HG03196 (cell line): Measurements from ENCODE around the gene WNT9B.
"Not testable (repeated sequence)": the region's sequence is repeated elsewhere in the genome, so short reads cannot be mapped to it uniquely, and the experiment has no call there.

ENCODE experiments used
- ATAC-seq: cut with Tn5 transposase; IDR thresholded peaks from one replicate; pipeline ENCODE4 v1.9.1; 2021; ENCODE audit not compliant: unreplicated experiment

WNT9B gene

DNA sequence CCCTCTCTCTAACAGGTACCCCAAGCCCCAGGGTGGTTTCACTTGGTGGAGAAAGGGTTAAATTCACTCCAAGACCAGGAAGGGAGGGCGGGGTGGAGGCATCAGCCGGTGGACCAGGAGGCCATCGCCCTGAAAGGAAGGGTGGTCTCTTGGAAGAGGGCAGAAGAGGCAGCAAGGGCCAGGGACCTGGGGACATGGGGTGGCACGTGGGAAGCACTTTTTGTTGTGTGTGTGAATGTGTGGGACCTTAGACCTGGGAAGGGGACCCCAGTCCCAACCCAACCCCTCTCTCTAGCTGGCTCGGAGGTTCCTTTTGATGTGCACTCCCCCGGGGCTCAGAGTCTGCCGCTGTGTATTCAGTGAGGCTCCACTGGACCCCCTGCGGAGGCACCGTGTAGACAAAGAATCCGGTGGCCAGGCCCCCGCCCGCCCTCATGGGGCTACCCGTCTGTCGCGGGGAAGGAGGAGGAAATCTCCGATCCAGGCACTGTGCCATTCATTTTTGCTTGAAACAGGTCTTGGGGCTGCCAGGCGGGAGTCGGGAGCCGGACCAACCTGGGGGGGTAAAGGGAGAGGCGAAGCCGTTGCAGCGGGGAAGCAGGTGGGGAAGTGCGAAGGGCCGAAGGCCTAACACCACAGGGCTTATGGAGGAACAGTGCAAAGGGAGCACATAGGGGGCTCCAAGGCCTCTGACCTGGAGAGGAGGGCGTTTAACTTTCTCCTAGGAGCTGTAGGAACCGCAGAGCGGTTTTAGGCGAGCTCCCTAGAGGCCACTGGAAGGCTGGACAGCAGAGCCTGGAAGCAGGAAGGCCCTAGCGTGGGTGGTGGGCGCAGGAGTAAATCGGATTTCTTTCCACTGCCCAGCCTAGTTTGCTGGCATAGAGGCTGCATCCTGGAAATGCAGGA is 29.6 kb upstream of the WNT9B start:
- no peak for ATAC-seq

DNA sequence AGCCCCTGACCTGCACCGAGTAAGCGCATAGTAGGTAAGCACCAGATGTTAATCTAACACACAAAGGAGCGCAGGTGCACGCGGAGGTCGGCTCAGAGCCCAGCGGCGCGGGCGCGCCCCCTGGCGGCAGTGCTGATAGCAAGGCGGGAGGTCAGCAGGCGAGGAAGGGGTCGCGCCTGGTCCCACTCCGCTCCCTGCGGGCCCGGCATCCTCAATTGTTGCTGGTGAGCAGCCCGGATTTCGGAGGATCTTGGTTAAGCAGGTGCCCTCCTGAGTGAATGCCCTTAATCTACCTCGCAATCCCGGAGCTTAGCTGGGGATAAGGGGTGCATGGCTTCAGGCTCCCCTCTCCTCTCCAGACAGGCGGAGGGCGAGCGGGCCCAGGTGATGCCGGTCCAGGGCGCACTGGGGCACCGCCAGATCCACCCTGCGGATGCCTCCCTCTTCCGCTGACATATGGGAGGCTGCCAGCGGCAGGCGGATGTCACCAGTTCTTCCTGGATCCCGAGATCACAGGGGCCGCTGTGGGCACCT is 28.9 kb upstream of the WNT9B start:
- ATAC-seq: no peak

DNA sequence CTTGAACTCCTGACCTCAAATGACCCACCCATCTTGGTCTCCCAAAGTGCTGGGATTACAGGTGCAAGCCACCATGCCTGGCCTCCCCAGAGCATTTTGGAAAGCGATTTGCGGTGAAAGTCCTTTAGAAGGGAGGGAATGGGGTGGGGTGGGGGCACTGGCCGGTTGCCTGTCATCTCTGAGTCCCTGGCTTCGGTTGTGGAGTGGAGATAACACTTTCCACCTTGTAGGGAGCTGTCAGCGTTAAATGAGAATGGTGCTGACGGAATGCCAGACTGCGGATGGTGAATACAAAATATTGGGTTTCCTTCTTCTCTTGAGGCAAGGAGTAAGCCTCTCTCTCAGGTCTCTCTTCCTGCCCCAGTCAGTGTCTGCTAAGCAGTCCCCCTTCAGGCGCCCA is 27.7 kb upstream of the WNT9B start:
- no peak for ATAC-seq

DNA sequence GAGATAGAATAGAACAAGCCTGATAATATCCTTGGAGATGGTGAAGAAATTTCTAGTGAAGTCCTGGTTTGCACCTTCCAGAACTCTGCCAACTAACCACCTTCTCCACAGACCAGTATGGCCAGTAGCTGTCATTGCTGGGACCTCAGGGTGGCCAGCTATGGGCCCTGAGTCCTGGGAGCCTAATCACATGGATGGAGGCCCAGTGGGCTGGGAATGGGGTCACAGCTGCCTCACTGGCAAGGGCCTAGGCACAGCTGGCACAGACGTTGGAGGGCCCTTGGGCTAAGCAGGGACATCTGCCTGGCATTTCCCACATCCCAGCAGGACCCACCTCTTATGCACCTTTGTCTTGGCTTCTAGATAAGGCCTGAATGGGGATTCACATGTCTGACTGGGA is 25.3 kb upstream of the WNT9B start:
- no peak for ATAC-seq

DNA sequence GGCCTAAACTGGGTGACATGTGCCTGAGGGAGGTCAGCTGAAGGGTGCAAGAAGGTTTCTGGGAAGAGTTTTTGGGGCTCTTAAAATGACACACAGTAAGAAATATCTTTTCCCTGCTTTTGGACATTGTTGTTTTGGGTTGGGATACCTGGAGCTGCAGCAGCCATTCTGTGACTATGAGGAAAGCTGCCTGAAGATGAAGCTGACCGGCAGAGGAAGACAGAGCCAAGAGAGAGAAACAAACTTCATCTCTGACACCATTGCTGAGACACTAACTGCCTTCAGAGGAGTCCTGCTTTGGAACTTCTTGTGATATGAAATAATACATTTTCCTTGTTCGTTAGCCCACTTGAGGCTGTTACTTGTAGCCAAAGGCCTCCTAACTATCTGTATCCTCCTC is 24.1 kb upstream of the WNT9B start:
- no peak for ATAC-seq

DNA sequence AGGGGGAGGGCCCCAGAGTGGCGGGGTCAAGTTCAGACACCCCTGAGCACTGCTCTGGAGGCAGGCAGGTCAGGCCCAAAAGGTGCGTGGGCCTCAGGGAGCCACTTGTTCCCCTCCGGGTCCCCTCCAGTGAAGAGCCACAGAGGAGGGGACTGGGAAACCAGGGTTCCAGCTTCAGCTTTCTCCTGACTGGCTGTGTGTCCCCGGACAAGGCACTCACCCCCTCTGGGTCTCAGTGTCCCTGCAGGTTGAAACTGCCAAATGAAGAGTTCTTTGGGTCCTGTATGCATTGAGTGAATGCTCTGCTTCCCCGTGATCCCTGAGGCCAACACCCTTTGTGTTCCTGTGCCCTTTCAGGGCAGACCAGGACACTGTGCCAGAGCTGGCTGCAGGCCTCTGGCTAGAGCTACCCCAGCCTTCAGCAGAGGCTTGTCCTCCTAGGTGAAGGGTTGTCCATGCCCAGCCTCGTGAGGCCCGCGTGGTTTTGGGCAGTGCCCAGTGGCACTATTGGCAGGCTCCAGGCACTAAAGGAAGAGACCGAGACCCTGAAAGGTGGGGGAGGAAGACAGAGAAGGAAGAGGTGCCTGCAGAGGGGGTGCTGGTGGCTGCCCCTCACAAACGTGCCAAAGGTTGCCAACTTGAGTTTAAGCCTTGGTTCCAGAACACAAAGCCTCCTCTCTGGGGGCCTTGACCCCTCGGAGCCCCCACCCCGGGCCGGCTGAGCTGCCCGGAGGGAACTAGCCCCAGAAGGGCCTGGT is 19.6 kb upstream of the WNT9B start:
- no peak for ATAC-seq

DNA sequence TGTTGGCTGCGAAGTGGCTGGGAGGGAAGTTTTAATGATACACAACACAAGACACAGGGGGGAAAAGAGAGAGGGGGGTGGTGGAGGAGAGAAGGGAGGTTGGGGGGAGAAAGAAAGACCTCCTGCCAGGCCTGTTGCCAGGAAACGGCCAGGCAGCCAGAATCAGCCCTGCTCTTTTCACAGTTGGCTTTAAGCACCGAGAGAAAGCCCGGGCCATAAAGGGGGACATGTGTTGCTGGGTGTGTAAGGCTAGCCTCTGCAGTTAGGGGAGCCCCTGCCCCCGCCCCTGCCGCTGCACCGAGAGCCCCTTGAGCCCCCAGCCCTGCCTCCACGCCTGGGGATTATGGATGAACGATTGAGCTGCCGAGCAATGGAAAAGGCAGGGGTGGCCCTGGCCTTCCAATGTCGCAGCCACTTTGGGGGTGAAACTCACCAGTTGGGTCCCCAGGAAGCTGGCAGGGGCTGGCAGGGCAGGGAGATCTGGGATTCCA is 19.0 kb upstream of the WNT9B start:
- ATAC-seq: no peak

DNA sequence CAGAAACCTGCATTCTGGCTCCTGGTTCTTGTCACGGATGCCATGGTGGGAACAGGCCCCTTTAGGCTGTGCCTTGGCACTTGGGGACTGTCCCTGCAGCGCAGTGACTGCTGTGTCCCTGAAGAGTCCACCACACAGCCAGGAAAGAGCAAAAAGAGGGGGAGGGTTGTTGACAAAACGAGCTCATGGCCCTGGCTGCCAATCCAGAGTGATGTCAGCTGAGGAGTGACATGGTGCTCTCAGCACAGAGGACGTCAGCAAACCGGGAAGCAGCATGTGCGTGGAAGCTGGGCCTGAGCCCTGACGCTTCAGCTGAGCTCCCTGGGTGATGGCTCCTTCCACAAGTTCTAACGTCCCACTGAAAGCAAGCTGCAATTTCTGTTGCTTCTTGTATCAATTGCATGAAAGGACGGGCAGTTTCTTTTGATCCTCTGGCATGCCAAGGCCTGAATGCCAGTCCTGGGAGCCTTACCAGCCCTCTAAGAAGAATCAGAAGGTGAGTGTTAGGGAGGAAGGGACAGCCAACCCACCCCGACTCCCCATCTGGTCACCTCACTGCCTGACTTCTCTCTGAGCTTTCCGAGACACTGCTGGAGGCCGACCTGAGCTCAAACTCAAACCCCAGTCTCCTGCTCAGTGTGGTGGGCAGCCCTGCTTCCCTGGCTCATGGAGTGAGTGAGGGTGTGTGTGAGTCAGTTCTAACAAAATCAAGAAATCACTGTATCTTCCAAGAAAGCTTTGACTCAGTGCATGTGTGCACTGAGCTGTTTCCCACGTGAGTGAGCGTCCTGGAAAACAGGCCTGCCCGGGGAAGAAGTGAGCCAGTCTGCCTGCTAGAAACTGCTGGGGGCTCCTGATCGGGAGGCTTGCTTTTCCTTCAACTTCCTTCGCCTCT is 18.2 kb upstream of the WNT9B start:
- ATAC-seq: no peak

DNA sequence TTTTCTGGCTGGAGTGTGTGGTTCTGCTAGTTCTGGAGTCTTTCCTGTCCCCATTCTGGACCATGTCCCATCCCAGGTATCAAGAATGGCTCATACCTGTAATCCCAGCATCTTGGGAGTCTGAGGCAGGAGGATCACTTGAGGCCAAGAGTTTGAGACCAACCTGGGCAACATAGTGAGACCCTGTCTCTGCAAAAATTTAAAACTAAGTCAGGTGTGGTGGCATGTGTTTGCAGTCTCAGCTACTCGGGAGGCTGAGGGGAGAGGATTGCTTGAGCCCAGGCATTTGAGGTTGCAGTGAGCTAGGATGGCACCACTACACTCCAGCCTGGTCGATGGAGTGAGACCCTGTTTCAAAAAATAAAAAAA is 17.6 kb upstream of the WNT9B start:
- no peak for ATAC-seq

DNA sequence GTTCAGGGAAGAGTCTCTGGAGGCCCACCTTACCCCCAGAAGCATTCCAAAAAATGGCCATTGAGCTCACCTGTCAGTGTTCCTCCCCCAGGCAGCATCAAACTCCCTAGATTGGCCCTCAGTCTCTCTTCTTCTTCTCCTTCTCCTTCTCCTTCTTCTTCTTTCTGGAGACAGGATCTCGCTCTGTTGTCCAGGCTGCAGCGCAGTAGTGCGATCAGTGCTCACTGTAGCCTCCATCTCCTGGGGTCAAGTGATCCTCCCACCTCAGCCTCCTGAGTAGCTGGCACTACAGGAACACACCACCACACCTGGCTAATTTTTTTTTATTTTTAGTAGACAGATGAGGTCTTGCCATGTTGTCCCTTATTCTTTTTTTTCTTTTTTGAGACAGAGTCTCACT is 16.5 kb upstream of the WNT9B start:
- ATAC-seq: no peak

DNA sequence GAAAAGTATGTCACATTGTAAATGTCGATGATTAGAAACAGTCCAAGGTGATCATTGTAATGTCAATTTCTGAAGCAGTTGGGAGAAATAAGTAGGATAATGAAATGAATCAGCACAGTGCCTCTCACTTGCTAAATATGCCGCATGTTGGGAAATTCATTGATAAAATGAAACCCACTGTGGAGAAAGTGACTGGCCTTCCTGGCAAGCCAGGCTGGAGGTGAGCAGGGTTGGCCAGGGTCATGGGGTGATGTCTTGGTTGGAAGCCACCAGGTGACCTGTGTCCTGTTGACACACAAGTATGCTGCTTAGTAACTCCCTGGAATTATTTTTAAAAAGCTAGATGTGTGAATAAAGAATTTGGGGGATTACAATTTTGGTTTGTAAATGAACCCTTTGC is 14.9 kb upstream of the WNT9B start:
- ATAC-seq: no peak

DNA sequence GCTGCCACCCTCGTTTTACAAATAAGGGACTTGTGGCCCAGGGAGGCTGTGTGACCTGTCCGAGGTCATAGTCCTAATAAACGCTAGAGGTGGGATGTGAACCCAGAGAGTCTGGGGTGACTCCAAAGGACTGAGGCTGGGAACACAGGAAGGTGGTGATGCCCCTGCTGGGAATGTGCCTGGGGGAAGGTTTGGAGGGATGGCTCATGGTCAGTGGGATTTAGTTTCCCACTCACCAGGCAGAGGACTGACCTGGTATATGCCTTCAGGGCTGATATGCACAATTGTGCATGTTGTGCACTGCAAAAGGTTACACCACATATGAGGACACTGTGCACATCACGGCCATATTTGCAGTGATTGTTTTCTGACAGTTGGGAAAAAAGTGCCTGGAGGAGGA is 13.9 kb upstream of the WNT9B start:
- no peak for ATAC-seq

DNA sequence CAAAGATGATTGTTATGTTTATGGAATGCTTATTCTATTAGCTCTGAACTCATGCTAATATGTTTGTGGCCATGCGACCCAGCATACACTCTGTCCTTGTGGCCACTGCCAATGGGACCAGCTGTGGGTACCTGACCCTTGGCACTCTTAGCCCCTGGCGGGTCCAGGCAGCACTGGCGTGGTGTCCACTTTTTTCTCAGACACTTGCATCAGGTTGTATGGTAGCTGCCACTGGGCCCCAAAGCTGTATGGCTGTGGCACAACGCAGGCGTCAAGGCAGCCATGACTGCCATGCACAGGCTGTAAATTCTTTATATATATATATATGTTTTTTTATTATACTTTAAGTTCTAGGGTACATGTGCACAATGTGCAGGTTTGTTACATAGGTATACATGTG is 12.2 kb upstream of the WNT9B start:
- ATAC-seq: no peak

DNA sequence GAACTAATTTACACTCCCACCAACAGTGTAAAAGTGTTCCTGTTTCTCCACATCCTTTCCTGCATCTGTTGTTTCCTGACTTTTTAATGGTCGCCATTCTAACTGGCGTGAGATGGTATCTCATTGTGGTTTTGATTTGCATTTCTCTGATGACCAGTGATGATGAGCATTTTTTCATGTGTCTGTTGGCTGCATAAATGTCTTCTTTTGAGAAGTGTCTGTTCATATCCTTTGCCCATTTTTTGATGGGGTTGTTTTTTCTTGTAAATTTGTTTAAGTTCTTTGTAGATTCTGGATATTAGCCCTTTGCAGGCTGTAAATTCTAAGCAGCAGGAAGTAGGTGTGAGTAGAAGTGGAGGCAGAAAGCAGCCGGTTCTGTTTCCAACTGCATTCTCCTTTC is 10.8 kb upstream of the WNT9B start:
- ATAC-seq: not testable (repeated sequence)

DNA sequence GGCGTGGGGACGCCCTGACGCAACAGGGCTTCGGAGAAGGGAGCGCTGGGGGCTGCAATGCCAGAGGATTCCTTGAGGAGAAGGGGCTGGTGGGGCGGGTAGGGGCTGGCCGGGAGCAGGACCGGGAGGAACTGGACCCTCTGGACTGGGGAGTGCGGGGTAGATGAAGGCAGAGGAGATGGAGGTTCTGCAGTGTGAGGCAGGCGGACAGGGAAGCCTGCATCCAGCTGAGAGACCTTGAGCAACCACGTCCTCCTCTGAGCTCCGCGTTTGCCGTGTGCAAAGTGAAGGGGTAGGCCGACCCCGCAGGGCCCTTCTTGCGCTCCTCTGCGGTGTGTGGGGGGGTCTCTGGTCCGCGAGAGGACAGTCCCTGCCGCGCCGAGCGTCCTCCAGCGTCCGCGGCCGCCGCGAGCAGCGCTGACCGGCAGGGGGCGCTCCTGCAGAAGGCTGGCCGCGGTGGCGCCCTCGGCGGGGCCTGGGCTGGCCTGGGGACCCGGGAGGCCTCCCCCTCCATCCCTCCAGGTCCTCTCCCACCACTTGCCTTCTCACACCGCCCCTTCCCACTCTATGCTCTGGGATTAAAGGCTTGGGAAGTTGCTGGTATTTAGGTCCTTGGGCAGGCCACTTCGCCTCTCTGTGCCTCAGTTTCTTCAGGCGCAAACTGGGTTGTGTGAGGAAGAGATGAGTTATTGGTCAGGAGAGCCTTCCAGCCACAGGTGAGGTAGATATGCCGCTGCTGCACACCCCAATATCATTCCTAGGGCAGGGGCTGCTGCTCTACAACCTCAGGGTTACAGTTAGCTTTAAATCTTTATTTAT is 9.6 kb upstream of the WNT9B start:
- no peak for ATAC-seq

DNA sequence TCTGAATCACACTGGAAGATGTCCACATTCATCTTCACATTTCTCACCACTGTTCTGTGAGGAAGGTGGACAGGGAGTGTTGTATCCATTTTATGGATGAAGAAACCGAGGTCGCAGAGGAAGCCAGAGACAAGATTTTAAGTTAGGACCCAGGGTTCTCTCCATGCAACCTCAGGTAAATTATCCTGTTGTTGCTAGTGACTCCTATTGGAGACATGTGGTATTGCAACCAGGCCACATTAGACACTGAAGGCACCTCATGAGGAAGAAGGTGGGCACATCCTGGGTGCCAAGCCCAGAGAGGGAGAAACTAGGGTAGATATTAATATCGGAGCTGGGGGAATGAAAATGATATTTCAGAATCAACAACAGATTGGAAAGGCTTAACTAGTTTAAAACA is 8.5 kb upstream of the WNT9B start:
- ATAC-seq: no peak

DNA sequence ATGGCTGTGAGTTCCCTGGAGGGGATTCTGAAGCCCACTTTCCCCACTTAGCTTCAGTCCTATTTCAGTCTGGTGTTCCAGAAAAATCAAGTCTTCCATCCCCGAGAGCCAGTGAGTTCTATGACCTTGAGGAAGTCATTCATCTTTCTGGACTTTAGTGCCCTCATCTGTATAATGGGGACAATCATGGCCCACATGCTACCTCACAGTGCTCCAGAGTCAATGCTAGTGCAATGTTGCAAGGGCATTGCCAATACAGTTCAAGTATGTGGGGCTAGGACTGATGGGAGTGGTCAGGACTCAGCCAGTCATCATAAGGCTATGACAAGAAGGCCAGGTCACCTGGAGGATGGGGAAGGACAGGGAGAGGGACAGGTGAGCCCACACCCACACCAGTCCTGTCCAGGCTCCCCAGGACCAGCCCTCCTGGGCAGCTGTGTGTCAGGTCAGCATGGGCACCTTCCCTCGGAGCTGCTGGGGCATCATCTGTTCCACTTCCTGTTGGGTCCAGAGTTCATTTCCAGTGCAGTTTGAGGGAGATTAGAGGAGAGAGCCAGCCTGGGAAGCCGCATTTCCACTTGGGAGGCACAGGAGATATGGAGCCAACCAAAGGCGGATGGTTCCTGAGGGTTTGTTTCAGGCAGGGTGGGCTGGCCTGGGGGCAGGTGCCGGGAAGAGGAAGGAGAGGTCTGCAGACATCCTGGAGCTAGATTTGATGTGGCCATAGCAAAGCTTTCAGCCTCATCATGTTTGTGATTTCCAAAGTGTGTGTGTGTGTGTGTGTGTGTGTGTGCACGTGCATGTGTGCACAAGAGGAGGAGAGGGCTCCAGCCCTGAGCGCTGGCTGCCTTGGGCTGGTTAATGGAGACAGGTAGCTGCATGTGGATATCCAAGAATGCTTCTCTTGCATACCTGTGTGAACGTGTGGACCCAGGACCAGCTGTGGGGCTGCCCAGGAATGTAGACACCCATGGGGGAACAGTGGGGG is 3.9 kb upstream of the WNT9B start:
- ATAC-seq: no peak

DNA sequence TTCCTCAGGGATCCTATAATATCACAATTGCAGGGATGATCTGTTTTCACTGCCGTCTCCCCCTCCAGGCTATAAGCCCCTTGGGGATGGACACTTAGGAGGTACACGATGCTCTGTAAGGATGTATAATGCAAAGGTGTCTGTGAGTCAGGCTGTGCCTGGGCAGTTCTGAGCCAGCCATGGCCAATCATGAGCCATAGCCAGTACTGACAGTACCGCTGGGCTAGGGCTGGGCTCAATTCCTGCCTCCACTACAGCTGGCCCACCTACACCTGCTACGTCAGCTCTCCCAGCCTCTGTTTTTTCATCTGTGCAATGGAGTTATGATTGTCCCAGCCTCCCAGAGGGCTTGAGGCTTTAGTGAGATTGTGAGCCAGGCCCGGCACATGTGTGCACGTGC is 2.8 kb upstream of the WNT9B start:
- no peak for ATAC-seq

DNA sequence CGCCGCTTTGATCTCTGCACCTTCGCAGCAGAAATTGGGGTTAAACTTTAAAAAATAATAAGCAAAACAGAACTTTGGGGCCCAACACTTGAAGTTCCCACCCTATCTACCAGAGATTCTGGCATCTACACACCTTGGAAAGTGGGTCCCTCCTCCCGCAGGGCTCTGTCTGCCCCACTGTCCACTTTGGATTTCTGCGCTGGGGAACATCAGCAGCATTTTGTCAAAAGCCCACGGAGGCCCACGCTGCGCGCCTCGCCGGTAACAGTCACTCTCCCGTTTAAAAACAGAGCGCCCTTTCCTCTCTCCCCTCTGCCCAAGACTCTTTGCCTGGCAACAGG is 725 bp upstream of the WNT9B start:
- ATAC-seq: no peak
